ENCODE measurements around the gene KDM6A.
"Not testable (repeated sequence)": the region's sequence is repeated elsewhere in the genome, so short reads cannot be mapped to it uniquely, and the experiment has no call there.

Gene KDM6A

GRCh38 chrX:45011597-45011996 is 138.6 kb downstream of the KDM6A start:
- DNase-seq: no peak

- DNase-seq: no peak
Measured at GRCh38 chrX:45017946-45018345, 145.0 kb downstream of the KDM6A start.

GRCh38 chrX:45022150-45022549 is 149.2 kb downstream of the KDM6A start:
- DNase-seq: no peak

- no peak for DNase-seq
Measured at GRCh38 chrX:45024501-45024900, 151.5 kb downstream of the KDM6A start.

GRCh38 chrX:45026036-45026435 is 153.0 kb downstream of the KDM6A start:
- no peak for DNase-seq

GRCh38 chrX:45031830-45032378 is 158.9 kb downstream of the KDM6A start:
- DNase-seq: peak; percentile 16

- DNase-seq: no peak
Measured at GRCh38 chrX:45035071-45035470, 162.1 kb downstream of the KDM6A start.

- no peak for DNase-seq
Measured at GRCh38 chrX:45036161-45036560, 163.2 kb downstream of the KDM6A start.

GRCh38 chrX:45040137-45040536 is 167.1 kb downstream of the KDM6A start:
- not testable (repeated sequence) for DNase-seq

- no peak for DNase-seq
Measured at GRCh38 chrX:45046417-45046816, 173.4 kb downstream of the KDM6A start.

GRCh38 chrX:45050558-45050957 is 177.6 kb downstream of the KDM6A start:
- no peak for DNase-seq

- DNase-seq: no peak
Measured at GRCh38 chrX:45056428-45057145, 183.6 kb downstream of the KDM6A start.

- not testable (repeated sequence) for DNase-seq
Measured at GRCh38 chrX:45059906-45060305, 186.9 kb downstream of the KDM6A start.

GRCh38 chrX:45063319-45064095 is 190.5 kb downstream of the KDM6A start:
- DNase-seq: no peak

GRCh38 chrX:45068569-45068968 is 195.6 kb downstream of the KDM6A start:
- no peak for DNase-seq

GRCh38 chrX:45070116-45071007 is 197.4 kb downstream of the KDM6A start:
- peak; percentile 69 for DNase-seq

- DNase-seq: not testable (repeated sequence)
Measured at GRCh38 chrX:45073011-45073410, 200.0 kb downstream of the KDM6A start.

- no peak for DNase-seq
Measured at GRCh38 chrX:45077748-45078424, 204.9 kb downstream of the KDM6A start.

GRCh38 chrX:45083314-45083713 is 210.3 kb downstream of the KDM6A start:
- DNase-seq: peak; percentile 7

- DNase-seq: no peak
Measured at GRCh38 chrX:45110494-45110893, 237.5 kb downstream of the KDM6A start.

- DNase-seq: no peak
Measured at GRCh38 chrX:45126158-45126557, 253.2 kb downstream of the KDM6A start.

- no peak for DNase-seq
Measured at GRCh38 chrX:45128896-45129454, 256.0 kb downstream of the KDM6A start.

Data from hematopoietic multipotent progenitor cell treated with erythropoietin and hydrocortisone succinate and interleukin-3 and kit ligand, for 6 days (in vitro differentiated cells).